ENCODE results near the gene APBA1. TPM values are rescaled to one million over a fixed set of nuclear protein-coding genes. Genes with fewer than 3 reads are reported as not detected.
"Not testable (repeated sequence)": the region's sequence is repeated elsewhere in the genome, so short reads cannot be mapped to it uniquely, and the experiment has no call there.

APBA1 gene
- total RNA-seq, 4 donors from 2014 or later = 5.8 to 15.7 (median 11.5) TPM

- no peak for DNase-seq (ENCODE audit: low spot score in 2 of 2)
- H3K4me3 ChIP-seq = no peak overlapping the region
- 70% methylated on average over 8 of the region's 8 CpGs for WGBS
- no peaks in the 10 kb centered on the region for H3K27me3 ChIP-seq
- H3K4me1 ChIP-seq = no peaks in the 10 kb centered on the region
- TF ChIP-seq, protein P1, sequence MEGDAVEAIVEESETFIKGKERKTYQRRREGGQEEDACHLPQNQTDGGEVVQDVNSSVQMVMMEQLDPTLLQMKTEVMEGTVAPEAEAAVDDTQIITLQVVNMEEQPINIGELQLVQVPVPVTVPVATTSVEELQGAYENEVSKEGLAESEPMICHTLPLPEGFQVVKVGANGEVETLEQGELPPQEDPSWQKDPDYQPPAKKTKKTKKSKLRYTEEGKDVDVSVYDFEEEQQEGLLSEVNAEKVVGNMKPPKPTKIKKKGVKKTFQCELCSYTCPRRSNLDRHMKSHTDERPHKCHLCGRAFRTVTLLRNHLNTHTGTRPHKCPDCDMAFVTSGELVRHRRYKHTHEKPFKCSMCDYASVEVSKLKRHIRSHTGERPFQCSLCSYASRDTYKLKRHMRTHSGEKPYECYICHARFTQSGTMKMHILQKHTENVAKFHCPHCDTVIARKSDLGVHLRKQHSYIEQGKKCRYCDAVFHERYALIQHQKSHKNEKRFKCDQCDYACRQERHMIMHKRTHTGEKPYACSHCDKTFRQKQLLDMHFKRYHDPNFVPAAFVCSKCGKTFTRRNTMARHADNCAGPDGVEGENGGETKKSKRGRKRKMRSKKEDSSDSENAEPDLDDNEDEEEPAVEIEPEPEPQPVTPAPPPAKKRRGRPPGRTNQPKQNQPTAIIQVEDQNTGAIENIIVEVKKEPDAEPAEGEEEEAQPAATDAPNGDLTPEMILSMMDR (IDR thresholded peaks at IDR 0.05) = no peak
- peaks cover 24% of the 10 kb centered on the region for H3K36me3 ChIP-seq
- no peak overlapping the region for H3K27ac ChIP-seq
- H3K9me3 ChIP-seq = no peaks in the 10 kb centered on the region
Measured at GRCh38 chr9:69444021-69444420, 228.2 kb downstream of the APBA1 start.

DNA sequence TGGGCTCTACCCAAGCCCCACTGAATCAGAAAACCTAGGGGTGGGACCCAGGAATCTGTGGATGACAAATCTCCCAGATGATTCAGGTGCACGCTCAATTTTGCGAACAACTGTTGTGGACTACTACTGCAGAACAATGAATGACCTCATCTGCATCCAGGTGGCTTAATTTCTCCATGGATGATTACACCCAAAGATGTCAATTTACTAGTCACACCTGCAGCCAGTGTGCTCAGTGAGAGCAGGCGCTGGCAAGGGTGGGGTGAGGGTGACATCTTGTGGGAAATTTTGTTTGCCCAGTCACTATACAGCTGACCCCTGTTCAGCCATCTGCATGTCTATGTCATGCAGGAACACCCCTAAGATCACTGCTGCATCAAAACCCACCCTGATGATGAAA is 229.0 kb downstream of the APBA1 start:
- WGBS = 83% methylated on average over 2 of the region's 3 CpGs
- no peaks in the 10 kb centered on the region for H3K9me3 ChIP-seq
- TF ChIP-seq POLR2A (IDR thresholded peaks at IDR 0.05) = no peak
- TF ChIP-seq POLR2AphosphoS5 (IDR thresholded peaks at IDR 0.05) = no peak
- TF ChIP-seq EP300 (IDR thresholded peaks at IDR 0.05) = no peak
- TF ChIP-seq, protein P1 (IDR thresholded peaks at IDR 0.05) = no peak
- H3K4me1 ChIP-seq = no peaks in the 10 kb centered on the region
- no peaks in the 10 kb centered on the region for H3K27me3 ChIP-seq
- no peak overlapping the region for H3K27ac ChIP-seq
- H3K4me3 ChIP-seq = no peak overlapping the region
- no peak for DNase-seq (ENCODE audit: low spot score in 2 of 2)
- peaks cover 20% of the 10 kb centered on the region for H3K36me3 ChIP-seq

GRCh38 chr9:69442486-69442885 is 229.7 kb downstream of the APBA1 start:
- H3K36me3 ChIP-seq = peaks cover 20% of the 10 kb centered on the region
- no peak for DNase-seq (ENCODE audit: low spot score in 2 of 2)
- TF ChIP-seq POLR2A (IDR thresholded peaks at IDR 0.05) (no peak), EP300 (IDR thresholded peaks at IDR 0.05) (no peak), POLR2AphosphoS5 (IDR thresholded peaks at IDR 0.05) (no peak)
- TF ChIP-seq, protein P1 (IDR thresholded peaks at IDR 0.05) = no peak
- H3K27ac ChIP-seq = no peak overlapping the region
- H3K9me3 ChIP-seq = no peaks in the 10 kb centered on the region
- H3K4me3 ChIP-seq = no peak overlapping the region
- no peaks in the 10 kb centered on the region for H3K4me1 ChIP-seq
- 95% methylated on average over 5 of the region's 5 CpGs for WGBS
- H3K27me3 ChIP-seq = no peaks in the 10 kb centered on the region

DNA sequence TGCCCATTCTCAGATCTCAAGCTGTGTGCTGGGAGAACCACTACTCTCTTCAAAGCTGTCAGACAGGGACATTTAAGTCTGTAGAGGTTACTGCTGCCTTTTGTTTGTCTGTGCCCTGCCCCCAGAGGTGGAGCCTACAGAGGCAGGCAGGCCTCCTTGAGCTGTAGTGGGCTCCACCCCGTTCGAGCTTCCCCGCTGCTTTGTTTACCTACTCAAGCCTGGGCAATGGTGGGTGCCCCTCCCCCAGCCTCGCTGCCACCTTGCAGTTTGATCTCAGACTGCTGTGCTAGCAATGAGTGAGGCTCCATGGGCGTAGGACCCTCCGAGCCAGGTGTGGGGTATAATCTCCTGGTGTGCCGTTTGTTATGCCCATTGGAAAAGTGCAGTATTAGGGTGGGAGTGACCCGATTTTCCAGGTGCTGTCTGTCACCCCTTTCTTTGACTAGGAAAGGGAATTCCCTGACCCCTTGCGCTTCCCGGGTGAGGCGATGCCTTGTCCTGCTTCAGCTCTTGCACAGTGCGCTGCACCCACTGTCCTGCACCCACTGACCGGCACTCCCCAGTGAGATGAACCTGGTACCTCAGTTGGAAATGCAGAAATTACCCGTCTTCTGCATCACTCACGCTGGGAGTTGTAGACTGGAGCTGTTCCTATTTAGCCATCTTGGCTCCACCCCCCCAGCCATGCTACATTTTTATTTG is 231.8 kb downstream of the APBA1 start:
- not testable (repeated sequence) for H3K4me1 ChIP-seq, H3K27me3 ChIP-seq, H3K27ac ChIP-seq, H3K9me3 ChIP-seq, H3K4me3 ChIP-seq
- peak in 1 of 2 donors; percentile 67 for DNase-seq (ENCODE audit: low spot score in 2 of 2)
- 93% methylated on average over 12 of the region's 15 CpGs for WGBS
- peaks cover 20% of the 10 kb centered on the region for H3K36me3 ChIP-seq

GRCh38 chr9:69439654-69440053 is 232.5 kb downstream of the APBA1 start:
- H3K27ac ChIP-seq; H3K9me3 ChIP-seq; H3K4me3 ChIP-seq; DNase-seq (ENCODE audit: low spot score in 2 of 2); H3K27me3 ChIP-seq; H3K4me1 ChIP-seq: not testable (repeated sequence)
- H3K36me3 ChIP-seq = peaks cover 20% of the 10 kb centered on the region
- WGBS = 92% methylated on average over 4 of the region's 4 CpGs

- Histone ChIP-seq H3K27me3 (no peaks in the 10 kb centered on the region), H3K27ac (no peak overlapping the region), H3K4me3 (no peak overlapping the region), H3K36me3 (peaks cover 3% of the 10 kb centered on the region), H3K9me3 (no peaks in the 10 kb centered on the region), H3K4me1 (no peaks in the 10 kb centered on the region)
- 91% methylated on average over 4 of the region's 6 CpGs for WGBS
- TF ChIP-seq POLR2A (IDR thresholded peaks at IDR 0.05) (no peak), EP300 (IDR thresholded peaks at IDR 0.05) (no peak), POLR2AphosphoS5 (IDR thresholded peaks at IDR 0.05) (no peak)
- TF ChIP-seq, protein P1 (IDR thresholded peaks at IDR 0.05) = no peak
- DNase-seq (ENCODE audit: low spot score in 2 of 2) = peak in 1 of 2 donors; percentile 67
Measured at GRCh38 chr9:69433968-69434367, 238.2 kb downstream of the APBA1 start.

Measured in suprapubic skin (tissue), 4 donors.